Inflammatory macrophage treated with lipopolysaccharide for 1 hour (primary cell): ENCODE data around the gene HEPACAM.

Experiments
- DNase-seq, 2 donors: peaks; one replicate each; pipeline ENCODE4 v3.0.0-alpha.2; 2020 to 2022

HEPACAM gene

GRCh38 chr11:124898711-124899110 lies 37.1 kb downstream of the HEPACAM start:
- DNase-seq = no peak

- DNase-seq = no peak
Observed at GRCh38 chr11:124898263-124898680, 37.6 kb downstream of the HEPACAM start.

DNA sequence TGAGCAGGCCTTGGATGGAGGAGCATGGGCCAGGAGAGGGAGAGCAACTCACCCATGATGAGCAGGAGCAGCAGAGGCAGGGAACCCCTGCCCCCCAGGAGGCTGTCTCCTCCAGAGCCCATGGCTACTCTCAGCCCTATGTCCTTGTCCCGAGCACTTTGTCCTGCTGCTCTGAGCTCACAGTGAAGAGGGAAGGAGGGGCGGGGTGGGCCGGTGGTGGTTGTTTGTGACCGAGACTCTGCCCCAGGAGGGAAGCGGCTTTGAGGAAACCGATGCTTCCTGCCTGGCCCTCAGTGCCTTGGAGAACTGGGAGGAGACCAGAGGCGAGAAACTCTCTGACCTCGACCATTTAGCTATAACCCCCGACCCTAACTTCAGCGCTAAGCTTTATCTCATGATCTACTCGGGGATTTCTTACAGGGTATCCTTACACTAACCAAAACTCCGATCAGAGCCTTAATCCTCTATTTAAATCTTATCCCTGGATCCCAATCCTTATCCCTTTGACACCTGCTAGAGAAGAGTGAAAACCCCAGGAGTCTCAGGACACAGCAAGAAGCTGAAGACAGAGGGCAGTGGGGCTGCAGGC lies 38.1 kb downstream of the HEPACAM start, which contains the start of gene ROBO4:
Gene ROBO4 (minus strand): TSS at position 192 of the 589 bp plus-strand sequence. CDS start 70 bp downstream, at position 122.
- no peak for DNase-seq

GRCh38 chr11:124896821-124897391 lies 38.9 kb downstream of the HEPACAM start:
- DNase-seq = no peak

GRCh38 chr11:124896071-124896750 lies 39.6 kb downstream of the HEPACAM start:
- no peak for DNase-seq

DNA sequence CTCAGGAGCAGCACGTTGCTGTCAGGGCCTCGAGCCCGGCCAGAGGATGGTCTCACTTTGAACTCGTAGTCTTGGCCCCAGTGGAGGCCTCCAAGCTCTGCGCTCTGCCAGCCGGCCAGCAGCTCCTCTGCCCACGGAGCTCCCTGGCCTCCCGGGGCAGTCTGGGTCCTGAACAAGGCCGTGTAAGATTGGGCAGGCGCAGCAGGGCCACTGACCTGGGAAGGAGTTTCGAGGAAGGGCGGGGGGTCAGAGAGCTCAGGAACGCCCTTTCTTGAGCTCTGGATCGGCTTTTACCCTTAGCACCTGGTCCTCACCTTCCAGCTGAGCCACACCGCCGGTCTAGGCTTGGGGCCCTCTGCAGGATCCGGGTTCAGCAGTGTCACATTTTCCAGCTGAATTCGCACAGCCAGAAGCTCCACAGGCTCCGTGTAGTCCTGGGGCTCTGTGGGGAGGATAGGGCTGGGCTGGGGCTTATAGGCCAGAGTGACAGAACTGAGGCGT lies 40.3 kb downstream of the HEPACAM start:
- no peak for DNase-seq

DNA sequence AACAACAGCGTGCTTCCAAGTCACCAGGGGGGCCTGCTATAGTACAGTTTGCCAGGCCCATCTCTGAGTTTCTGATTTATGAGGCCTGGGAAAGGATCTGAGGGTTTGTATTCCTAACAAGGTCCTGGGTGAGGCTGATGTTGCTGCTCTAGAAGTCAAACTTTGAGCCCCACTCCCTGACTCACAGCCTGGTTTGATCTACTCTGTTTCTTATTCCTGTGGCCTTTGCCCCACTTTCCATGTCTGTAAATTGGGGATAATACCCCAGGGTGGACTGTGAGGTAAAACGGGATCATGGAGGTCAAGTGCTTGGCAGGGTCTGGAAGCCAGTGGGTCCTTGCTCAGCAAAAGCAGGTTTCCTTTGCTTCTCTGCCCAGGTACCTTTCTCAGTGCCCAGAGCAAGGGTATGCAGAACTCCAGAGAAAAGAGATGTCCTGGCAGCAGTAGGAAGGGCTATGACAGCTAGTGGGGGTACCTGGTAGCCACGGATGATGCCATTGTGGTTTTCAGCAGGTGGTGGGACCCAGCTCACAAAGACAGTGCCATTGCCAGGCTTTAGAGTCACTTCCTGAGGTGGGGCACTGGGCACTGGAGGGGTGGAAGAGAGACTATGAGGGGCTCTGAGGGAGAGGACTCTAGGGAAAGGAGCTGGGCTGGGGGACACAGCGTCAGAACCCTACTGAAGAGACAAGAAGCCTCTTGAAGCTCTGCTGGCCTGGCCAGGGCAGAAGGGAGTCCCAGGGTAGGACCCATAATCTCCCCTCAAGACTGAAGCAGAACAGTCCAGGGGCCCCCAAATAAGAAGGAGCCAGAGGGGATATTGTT lies 41.0 kb downstream of the HEPACAM start:
- DNase-seq = no peak

- no peak for DNase-seq
Observed at GRCh38 chr11:124893781-124894401, 42.0 kb downstream of the HEPACAM start.

DNA sequence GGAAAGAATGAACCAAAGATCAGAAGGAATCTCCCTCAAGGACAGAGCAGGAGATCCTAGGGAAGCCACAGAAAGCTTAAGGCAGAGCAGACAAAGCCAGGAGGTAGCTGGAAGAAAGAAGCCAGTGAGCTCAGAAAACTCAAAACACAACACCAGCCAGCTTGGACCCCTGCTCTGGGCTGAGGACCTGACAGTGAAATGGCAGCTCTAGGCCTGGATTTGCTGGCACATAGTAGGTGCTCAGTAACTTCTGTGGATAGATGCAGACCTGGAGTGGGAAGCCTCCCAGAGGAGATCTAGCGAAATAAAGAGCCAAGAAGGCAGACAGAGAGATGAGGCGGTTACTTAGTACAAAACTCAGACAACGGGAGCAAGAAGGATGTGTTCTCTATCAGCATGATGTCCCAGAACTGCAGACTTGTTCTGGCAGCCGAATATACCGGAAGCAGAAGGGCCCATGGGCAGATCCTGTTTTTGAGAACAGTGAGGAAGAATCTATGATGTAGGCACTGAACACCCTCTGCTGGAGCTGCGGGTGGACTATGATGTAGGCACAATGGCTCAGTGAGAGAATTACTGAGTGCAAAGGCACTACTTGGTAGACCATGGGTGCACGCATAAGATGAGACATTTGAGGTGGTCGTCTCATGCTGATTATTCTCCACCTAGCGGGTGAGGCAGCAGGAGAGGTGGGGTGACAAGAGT lies 42.9 kb downstream of the HEPACAM start:
- peak; percentile 20 to 28 for DNase-seq

- DNase-seq = no peak
Observed at GRCh38 chr11:124892146-124892545, 43.7 kb downstream of the HEPACAM start.

DNA sequence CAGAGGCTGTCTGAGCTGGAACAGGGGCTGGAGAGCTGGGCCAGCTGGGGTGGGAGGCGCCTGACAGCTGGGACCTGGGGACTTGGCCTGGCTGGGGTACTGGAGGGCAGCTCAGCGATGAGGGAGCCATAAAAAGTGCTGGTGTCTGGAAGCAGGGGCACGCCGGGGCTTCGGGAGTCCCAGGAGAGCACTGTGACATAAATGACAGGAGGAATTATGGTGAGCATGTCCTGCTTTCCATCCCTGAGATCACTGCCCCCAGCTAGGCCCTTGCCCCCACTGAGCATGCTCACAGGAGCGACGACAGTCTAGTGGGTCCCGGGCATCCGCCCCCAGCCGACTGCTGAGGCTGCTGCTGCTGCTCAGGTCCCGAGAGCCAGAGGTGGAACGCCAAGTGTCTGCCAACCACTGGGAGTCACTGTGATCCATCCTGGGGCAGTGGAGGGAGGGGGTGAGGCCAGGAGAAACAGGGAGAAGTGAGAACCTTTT lies 44.4 kb downstream of the HEPACAM start:
- no peak for DNase-seq

GRCh38 chr11:124890683-124891372 lies 45.0 kb downstream of the HEPACAM start:
- no peak for DNase-seq

- DNase-seq = no peak
Observed at GRCh38 chr11:124890151-124890550, 45.7 kb downstream of the HEPACAM start.

DNA sequence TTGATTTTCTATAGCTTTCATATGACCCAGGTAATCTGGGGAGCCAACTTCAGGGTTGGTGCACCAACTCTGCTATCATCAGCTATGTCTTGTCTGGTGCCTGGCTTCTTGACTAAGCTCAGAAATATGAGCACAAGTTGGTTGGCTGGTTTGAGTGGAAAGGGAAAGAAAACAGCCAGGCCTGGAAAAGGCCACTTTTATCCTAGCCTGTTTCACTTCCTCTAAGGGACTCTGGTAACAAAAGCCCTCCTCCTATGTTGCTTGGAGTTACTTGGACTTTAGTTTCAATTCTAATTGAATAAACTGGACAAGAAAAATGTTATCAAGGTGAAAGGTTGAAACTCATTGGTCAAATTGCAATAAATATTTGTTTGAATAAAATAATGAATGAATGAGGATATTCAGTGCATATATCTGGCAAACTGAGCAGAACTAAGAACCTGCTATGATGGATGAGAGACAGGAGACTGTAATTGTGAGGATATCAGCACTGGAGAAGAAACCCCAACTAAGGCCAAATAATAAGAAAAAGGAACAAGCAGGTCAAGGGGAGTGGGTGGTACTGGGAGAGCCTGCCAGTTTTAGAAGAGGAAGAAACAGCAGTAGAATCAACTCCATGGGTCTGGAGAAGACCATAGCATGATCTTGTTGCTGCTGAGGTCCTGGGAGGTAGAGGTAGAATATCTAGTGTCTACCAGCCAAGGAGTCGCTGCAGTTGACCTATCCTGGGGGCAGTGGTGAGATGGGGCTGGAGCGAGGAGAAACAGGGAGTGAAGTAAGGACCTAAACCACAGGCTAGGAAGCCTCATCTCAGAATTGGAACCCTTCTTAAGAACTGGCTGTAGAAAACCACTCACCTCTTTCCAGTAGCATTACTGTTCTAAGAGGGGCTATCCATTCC lies 46.4 kb downstream of the HEPACAM start:
- DNase-seq = peak; percentile 65 to 66

DNA sequence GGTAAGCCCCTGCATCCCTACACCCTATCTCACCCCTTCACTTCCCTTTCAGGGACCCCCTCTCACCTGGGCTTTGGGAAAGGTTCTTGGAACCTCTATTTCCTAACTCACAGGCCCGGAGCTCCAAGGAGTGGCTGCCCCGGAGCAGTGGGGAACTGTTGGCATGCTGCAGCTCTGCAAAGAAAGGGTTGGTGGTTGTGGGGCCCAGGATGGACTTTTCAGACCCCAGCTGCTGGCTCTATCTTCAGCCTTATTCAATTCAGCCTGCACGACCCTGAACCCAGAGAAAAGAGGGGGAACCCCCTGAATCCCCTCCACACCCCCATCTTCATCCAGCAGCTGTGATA lies 48.2 kb downstream of the HEPACAM start:
- no peak for DNase-seq

DNA sequence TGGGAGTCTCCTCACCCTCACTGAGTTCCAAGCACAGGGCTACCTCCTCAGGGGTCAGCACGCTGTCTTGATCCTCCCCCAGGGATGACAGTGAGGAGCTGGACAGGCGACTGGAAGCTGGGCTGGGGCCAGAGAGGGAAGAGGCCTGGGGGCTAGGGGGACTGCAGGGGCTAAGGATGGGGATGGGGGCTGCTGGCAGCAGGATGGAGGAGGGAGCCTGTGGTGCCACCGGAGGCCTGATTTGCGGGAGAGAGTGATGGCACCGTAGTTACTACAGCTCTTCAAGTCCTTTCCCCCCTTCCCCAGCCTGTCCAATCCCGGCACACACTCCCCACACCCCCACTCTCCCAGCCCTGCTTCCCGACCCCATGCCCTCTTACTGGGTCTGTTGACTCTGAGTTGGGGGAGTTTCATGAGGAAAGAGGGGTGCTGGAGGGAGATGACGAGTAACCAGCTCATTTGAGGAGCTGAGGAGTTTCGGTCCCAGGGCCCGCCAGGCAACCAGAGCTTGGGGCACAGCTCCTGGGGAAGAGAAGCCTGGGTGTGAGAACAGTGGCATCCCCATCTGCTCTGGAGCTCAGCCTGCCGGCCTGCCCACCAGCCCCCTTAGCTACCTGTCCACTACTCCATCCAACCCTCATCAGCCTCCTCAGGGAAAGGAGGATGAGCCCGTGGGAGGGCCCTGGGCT lies 48.7 kb downstream of the HEPACAM start:
- DNase-seq = no peak

DNA sequence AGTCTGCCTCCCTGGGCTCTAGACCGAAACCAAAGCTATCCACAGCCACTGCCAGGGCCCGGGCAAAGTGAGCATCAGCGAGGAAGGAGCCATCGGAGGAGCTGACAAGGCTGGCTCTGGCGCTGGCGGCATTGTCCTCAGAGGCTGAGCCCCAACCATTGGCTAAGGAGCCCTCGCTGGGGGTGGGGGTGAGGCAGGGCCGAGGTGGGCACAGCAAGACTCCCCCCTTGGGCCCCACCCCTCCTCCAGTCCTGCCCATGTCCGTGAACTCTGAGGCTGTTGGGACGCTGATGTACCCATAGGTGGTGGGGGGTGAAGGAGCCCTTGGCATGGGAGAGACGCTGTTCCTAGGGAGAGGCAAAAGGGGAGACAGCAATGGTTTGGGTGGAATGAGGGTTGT lies 49.4 kb downstream of the HEPACAM start:
- no peak for DNase-seq

DNA sequence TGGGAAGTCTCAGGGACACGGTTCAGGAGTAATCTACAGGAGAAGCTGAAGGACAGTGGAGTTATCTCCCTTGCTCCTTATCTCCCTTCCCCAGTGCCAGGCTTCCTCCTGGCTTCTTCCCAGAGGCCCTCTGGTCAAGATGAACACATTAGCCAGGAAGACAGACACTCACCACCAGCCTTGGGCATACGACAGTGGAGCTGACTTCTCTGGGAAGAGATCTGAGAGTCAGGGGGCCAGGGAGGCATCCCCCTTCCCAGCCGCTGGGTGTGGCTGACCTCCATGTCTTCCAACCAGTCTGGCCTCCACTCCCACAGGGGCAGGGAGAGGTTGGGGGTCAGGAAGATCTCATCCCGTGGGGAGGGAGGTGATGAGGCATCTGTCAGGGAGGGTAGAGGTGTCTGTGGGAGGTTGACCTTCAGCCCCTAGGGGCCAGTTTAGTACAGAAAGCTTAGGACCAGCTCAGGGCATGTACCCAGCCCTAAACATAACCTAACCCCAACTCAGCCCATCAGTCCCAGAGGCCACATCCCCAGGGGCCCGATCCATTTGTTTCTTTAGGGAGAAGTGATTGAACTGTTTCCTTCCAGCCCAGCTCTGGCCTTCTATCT lies 50.9 kb downstream of the HEPACAM start:
- DNase-seq = no peak

- DNase-seq = no peak
Observed at GRCh38 chr11:124884340-124884739, 51.5 kb downstream of the HEPACAM start.
